ENCODE measurements around the gene CUL3. TPM values are rescaled to one million over a fixed set of nuclear protein-coding genes. Genes with fewer than 3 reads are reported as not detected.

Gene CUL3
- total RNA-seq, 1 experiment from 2014 or later = 114 TPM

DNA sequence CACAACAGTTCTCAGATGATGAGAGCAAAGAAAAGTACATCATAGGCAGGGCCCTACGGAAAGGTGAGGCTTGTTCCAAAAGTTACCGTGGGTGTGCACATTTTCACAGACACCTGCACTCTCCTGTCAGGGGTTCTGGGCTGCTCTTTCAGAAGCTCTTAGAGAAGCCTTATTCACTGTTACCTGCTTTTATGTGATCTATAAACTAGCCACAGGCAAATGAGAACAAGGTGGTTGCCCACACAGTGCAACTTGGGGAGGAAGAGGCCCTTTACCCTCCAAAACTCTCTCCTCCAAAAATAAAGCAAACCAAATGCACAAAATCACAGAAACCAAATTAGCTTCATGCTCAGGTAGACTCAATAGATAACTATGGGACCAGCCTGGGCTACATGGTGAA is 11.1 kb upstream of the CUL3 start:
- H3K4me2 ChIP-seq (ENCODE audit: insufficient read depth, insufficient read length, low read length) = no peak overlapping the region

More for the DNA sequence above, 11.1 kb upstream of the CUL3 start:
- no peak overlapping the region for H2BK12ac ChIP-seq (ENCODE audit: insufficient read length, low read depth, low read length)
- H3T11ph ChIP-seq (ENCODE audit: low read length) = no peak overlapping the region
- no peak overlapping the region for H2BK120ac ChIP-seq (ENCODE audit: low read depth, low read length, poor library complexity, severe bottlenecking)
- H3K27me3 ChIP-seq (ENCODE audit: insufficient read depth, low read length) = no peaks in the 10 kb centered on the region
- no peak overlapping the region for H2AFZ ChIP-seq (ENCODE audit: low read length)
- H3K23ac ChIP-seq (ENCODE audit: insufficient read length, low read depth, low read length) = no peak overlapping the region
- H4K8ac ChIP-seq (replicated peaks; ENCODE audit: insufficient read length, low read depth, low read length) = no peak overlapping the region
- H2BK15ac ChIP-seq (ENCODE audit: low read depth, low read length) = no peak overlapping the region
- H3K4me1 ChIP-seq (ENCODE audit: insufficient read depth, low read length) = no peaks in the 10 kb centered on the region
- WGBS (ENCODE audit: extremely low coverage, insufficient read length, low lambda C conversion rate) = no CpG with 5 or more reads among the region's 2 CpGs
- TF ChIP-seq, protein P1, sequence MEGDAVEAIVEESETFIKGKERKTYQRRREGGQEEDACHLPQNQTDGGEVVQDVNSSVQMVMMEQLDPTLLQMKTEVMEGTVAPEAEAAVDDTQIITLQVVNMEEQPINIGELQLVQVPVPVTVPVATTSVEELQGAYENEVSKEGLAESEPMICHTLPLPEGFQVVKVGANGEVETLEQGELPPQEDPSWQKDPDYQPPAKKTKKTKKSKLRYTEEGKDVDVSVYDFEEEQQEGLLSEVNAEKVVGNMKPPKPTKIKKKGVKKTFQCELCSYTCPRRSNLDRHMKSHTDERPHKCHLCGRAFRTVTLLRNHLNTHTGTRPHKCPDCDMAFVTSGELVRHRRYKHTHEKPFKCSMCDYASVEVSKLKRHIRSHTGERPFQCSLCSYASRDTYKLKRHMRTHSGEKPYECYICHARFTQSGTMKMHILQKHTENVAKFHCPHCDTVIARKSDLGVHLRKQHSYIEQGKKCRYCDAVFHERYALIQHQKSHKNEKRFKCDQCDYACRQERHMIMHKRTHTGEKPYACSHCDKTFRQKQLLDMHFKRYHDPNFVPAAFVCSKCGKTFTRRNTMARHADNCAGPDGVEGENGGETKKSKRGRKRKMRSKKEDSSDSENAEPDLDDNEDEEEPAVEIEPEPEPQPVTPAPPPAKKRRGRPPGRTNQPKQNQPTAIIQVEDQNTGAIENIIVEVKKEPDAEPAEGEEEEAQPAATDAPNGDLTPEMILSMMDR (conservative IDR thresholded peaks at IDR 0.05) = no peak
- H3K27ac ChIP-seq (ENCODE audit: insufficient read length, low read depth, low read length) = no peak overlapping the region
- no peak overlapping the region for H3K9ac ChIP-seq (ENCODE audit: extremely low read depth, insufficient read length, low read length)
- H3K4me1 Mint-ChIP-seq = peaks cover 4 to 8% of the 10 kb centered on the region in 2 experiments; a peak in 3 of 4 replicates
- H3K4ac ChIP-seq (ENCODE audit: low read depth, low read length) = no peak overlapping the region
- DNase-seq = no peak
- H2AK5ac ChIP-seq (ENCODE audit: insufficient read length, low read length) = no peak overlapping the region
- H4K20me1 ChIP-seq (ENCODE audit: control insufficient read depth, insufficient read depth, insufficient read length) = no peaks in the 10 kb centered on the region
- H3K27ac Mint-ChIP-seq = no peak overlapping the region; a peak in 1 of 7 replicates
- H3K14ac ChIP-seq (ENCODE audit: insufficient read depth, low read length) = no peak overlapping the region
- H3K79me2 ChIP-seq (ENCODE audit: insufficient read depth, low read length) = no peaks in the 10 kb centered on the region
- H3K9me3 ChIP-seq (ENCODE audit: control insufficient read depth, low read depth, low read length) = no peaks in the 10 kb centered on the region
- no peak overlapping the region for H2BK20ac ChIP-seq (ENCODE audit: low read depth, low read length, poor library complexity, severe bottlenecking)
- no peak overlapping the region for H2BK5ac ChIP-seq (ENCODE audit: insufficient read length, low read length)
- H4K91ac ChIP-seq (ENCODE audit: insufficient read length, low read depth, low read length) = no peak overlapping the region
- H3K56ac ChIP-seq (ENCODE audit: insufficient read length, low read depth, low read length) = no peak overlapping the region
- H4K5ac ChIP-seq (ENCODE audit: insufficient read length, low read depth, low read length) = no peak overlapping the region
- no peak overlapping the region for H3K18ac ChIP-seq (ENCODE audit: insufficient read length, low read depth, low read length)
- no peaks in the 10 kb centered on the region; a peak in 1 of 5 replicates for H3K9me3 Mint-ChIP-seq
- no peaks in the 10 kb centered on the region for H3K23me2 ChIP-seq (ENCODE audit: insufficient read length, low read depth, low read length, poor library complexity, severe bottlenecking)
- no peaks in the 10 kb centered on the region for H3K27me3 Mint-ChIP-seq (ENCODE audit: low read depth)
- H3K79me1 ChIP-seq (ENCODE audit: insufficient read depth, low read depth, low read length, poor library complexity, severe bottlenecking) = no peaks in the 10 kb centered on the region
- H3K36me3 Mint-ChIP-seq (ENCODE audit: insufficient read depth in 1 of 3, low read depth in 3 of 3) = no peaks in the 10 kb centered on the region
- no peak overlapping the region for H3K4me3 Mint-ChIP-seq

All from H9 (cell line).